HUES48 (cell line): ENCODE data around the gene THBD.
"Not testable (repeated sequence)": the region's sequence is repeated elsewhere in the genome, so short reads cannot be mapped to it uniquely, and the experiment has no call there.

Experiments
- H3K27ac ChIP-seq: one replicate; pipeline ENCODE4 v1.7.0; 2013; ENCODE audit warnings: low read depth, low read length, inconsistent platforms
- H3K27me3 ChIP-seq: 2 replicates; pipeline ENCODE4 v1.6.1; 2013; ENCODE audit warnings: mild to moderate bottlenecking, low read length; ENCODE audit not compliant: control insufficient read depth, insufficient read depth
- H3K36me3 ChIP-seq: 2 replicates; pipeline ENCODE4 v1.6.1; 2013; ENCODE audit warnings: low read length; ENCODE audit not compliant: control insufficient read depth, insufficient read depth
- H3K4me1 ChIP-seq: 2 replicates; pipeline ENCODE4 v1.6.1; 2013; ENCODE audit warnings: mild to moderate bottlenecking, low read length; ENCODE audit not compliant: control insufficient read depth, insufficient read depth
- H3K4me3 ChIP-seq: 2 replicates; pipeline ENCODE4 v1.5.1; 2013; ENCODE audit warnings: mild to moderate bottlenecking, low read depth, low read length
- H3K9ac ChIP-seq: 2 replicates; pipeline ENCODE4 v1.6.1; 2013; ENCODE audit warnings: mild to moderate bottlenecking, low read depth, low read length, moderate library complexity
- H3K9me3 ChIP-seq: 2 replicates; pipeline ENCODE4 v1.6.1; 2013; ENCODE audit warnings: low read length; ENCODE audit not compliant: control insufficient read depth, insufficient read depth

The THBD gene

DNA sequence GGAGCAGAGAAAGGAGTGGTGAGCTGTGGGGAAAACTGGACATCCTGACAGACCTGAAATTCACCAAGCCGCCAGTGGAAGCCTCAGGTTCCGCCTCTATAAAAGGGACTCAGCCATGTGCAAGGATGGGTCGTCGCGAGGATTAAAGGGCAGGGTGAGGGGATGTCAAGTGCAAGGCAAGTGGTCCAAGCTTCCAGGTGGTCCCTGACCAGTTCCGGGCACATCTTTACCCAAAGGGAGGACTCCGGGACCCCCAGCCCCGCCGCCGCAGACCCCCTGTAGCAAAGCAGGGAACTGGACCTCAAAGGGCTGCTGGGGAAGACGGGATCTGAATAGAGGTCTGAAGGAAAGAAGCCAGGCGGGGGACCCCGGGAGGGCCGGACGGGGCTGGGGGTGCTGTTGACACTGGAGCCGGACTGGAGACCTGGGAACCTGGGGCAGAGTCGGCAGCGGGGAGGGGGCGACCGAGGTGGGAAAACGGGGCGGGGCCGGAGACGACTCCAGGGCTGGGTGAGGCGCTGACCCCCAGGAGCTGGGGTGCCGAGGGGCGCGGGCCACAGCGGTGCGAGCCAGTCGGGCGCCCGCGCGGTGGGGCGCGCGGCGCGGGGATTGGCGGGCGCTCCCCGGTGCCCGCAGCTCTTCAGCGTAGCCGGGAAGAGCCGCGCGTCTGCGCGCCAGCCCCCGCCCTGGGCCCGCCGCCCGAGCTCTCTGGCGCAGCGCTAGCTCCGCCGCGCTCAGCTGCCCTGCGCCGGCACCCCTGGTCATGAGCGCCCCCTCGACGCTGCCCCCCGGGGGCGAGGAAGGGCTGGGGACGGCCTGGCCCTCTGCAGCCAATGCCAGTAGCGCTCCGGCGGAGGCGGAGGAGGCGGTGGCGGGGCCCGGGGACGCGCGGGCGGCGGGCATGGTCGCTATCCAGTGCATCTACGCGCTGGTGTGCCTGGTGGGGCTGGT, 14.5 kb downstream of the THBD start, which contains the start of gene SSTR4:
TSS of gene SSTR4 (plus strand) at position 592 of the 951 bp plus-strand sequence. CDS start at position 764, 172 bp downstream.
- no peaks in the 10 kb centered on the region for H3K4me1 ChIP-seq
- H3K9me3 ChIP-seq: no peaks in the 10 kb centered on the region
- no peak within 1 kb of the TSS for H3K27ac ChIP-seq
- peaks cover 72% of the 10 kb centered on the region for H3K27me3 ChIP-seq
- H3K9ac ChIP-seq: no peak within 1 kb of the TSS
- peak within 1 kb of the TSS; percentile 53 for H3K4me3 ChIP-seq
- no peaks in the 10 kb centered on the region for H3K36me3 ChIP-seq

DNA sequence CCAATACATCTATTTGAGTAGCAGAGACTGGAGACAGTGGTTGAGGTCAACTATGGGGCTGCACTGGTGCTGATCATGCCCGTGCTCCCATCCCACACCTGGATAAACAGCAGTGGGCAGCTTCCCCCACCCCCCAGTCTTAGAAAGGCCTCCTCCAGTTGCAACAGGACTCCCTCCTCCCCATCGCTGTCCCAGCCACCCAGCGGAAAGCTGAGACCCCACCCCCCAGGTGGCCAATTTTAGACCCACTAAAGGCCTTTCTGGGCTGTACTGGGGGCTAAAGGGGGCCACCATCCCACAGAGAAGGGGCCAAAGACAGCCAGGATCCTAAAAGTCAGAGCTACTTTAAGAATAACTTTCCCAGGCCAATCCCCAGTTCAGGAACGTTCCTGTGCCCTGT, 15.6 kb downstream of the THBD start:
- no peaks in the 10 kb centered on the region for H3K4me1 ChIP-seq
- no peaks in the 10 kb centered on the region for H3K36me3 ChIP-seq
- peaks cover 63% of the 10 kb centered on the region for H3K27me3 ChIP-seq
- H3K27ac ChIP-seq: no peak overlapping the region
- H3K9me3 ChIP-seq: no peaks in the 10 kb centered on the region
- H3K9ac ChIP-seq: no peak overlapping the region
- no peak overlapping the region for H3K4me3 ChIP-seq

DNA sequence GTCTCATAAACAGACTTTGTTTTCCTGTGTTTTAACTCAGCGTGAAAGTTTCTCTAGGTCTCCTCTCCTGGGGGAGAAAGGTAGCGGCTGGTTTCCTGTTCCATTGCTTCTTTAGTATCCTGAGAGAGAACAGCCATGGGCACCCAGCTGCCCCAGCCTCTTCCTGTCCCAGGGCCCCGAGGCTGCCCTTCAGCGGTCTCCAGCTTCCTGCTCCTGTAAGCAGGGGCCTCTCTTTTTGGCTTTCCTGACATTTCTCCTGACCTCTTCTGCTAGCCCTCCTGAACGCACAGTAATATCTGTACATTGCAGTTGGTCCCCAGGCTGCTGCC, 16.8 kb downstream of the THBD start:
- Histone ChIP-seq H3K9me3 (no peaks in the 10 kb centered on the region), H3K9ac (no peak overlapping the region), H3K27ac (no peak overlapping the region), H3K4me1 (no peaks in the 10 kb centered on the region), H3K36me3 (no peaks in the 10 kb centered on the region), H3K27me3 (peaks cover 55% of the 10 kb centered on the region), H3K4me3 (no peak overlapping the region)

DNA sequence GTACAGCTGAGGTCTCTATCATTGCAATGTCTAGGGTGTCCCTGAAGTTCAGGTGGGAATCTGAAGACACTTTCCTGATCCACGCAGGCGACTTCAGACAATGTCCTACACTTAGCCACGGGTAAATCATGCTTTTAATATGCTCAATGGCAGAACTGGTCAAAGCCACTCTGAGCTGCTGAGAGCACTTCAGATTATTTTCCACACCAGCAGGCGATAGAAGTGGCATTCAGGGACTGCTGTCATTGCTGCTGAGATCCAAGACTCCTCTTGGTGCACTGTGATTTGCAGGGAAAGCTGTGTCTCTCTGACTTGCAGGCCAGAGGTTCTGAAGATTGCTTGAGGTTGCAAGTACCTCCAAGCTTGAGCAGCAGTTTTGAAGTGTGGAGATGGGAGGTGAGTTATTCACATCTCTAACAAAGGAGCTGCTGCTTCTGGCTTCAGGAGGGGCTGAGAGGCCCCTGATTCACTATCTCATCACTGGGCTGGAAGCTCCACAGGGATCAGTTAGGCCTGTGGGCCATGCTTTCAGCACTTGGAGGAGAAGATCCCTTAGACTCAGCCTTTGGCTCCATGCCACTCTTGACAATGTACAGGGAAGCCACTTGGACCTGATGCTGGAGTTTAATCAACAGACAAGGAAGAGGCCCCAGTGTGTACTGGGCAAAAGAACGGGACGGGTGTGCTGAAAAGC, 17.3 kb downstream of the THBD start:
- Histone ChIP-seq H3K4me1 (no peaks in the 10 kb centered on the region), H3K27me3 (peaks cover 50% of the 10 kb centered on the region), H3K36me3 (no peaks in the 10 kb centered on the region), H3K27ac (no peak overlapping the region), H3K4me3 (no peak overlapping the region), H3K9ac (no peak overlapping the region), H3K9me3 (no peaks in the 10 kb centered on the region)

DNA sequence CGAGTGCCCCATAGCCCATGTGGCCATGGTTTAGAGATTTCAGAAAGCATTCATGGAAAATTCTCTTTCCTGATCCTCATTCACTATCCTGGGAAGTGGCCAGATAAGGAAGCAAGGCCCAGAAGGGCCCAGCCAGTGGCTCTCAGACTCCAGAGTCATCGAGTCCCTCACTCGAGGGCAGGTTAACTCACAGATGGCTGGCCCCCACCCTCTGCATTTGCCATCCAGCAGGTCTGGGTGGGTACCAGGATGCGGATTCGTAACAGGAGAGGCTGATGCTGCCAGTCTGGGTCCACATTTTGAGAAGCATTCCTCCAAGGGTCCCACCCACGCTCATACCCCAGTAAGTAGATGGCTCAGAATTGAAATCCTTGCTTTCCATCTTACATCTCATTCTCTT, 18.1 kb downstream of the THBD start:
- H3K36me3 ChIP-seq: no peaks in the 10 kb centered on the region
- H3K4me1 ChIP-seq: no peaks in the 10 kb centered on the region
- H3K9me3 ChIP-seq: no peaks in the 10 kb centered on the region
- no peak overlapping the region for H3K4me3 ChIP-seq
- no peak overlapping the region for H3K9ac ChIP-seq
- no peak overlapping the region for H3K27ac ChIP-seq
- peaks cover 42% of the 10 kb centered on the region for H3K27me3 ChIP-seq

DNA sequence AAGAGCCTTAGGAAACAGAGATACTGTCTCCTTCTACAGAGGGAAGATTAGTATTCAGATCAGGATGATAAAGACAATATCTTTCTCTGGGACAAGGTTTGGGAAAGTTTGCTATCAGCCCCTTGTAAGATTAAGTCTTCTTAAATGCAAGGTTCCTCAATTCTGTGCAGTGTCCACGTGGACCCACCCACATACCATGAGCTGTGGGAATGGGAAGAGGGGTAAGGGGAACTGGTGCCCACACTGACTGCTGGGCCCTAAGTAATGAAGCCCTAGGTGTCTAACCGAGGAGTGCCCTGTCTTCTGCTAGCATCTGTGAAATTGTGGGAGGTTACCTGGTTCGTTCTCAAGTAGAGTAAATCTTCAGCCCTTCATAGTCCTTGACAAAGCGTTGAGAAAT, 20.1 kb downstream of the THBD start:
- Histone ChIP-seq H3K36me3 (no peaks in the 10 kb centered on the region), H3K9ac (no peak overlapping the region), H3K27me3 (peaks cover 22% of the 10 kb centered on the region), H3K9me3 (no peaks in the 10 kb centered on the region), H3K4me3 (no peak overlapping the region), H3K27ac (no peak overlapping the region), H3K4me1 (no peaks in the 10 kb centered on the region)

DNA sequence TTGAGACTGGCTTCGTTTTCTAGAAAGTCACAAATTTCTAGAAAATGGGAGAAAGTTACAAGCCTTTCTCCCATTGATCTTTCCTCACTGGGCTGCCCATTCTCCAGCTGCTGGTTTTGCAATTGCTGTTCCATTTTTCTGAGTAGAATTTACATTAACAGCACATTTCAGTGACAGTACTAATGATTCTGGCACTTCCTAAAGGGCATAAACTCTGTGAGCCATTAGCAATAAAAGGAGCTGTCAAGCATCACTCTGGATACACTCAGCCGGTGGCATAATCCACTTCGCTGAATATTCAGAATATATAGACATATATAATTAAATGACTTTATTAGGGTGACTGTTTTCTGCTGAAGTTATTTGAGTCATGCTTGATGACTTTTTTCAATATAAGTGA, 21.1 kb downstream of the THBD start:
- Histone ChIP-seq H3K4me3 (no peak overlapping the region), H3K27ac (no peak overlapping the region), H3K9me3 (no peaks in the 10 kb centered on the region), H3K27me3 (peaks cover 12% of the 10 kb centered on the region; the same call in 1 of the 2 replicates), H3K36me3 (no peaks in the 10 kb centered on the region), H3K4me1 (no peaks in the 10 kb centered on the region), H3K9ac (no peak overlapping the region)

DNA sequence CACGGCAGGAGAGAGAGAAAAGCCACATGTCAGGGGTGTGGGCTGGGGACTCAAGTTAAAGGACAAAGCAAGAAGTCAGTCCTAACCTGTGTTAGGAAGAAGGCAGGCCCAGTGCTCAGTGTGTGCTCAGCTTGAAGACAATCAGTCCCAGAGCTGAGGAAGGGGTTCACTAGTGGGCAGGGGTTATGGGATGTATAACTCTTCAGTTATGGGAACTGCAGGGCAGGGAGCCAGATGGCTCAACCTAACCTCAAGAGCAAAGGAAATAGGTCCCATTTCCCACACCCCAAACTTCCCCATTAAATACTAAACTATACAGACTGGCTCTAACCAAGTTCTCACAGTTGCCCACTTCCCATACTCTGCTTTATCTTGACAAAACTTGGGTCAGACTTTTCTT, 21.8 kb downstream of the THBD start:
- no peaks in the 10 kb centered on the region for H3K9me3 ChIP-seq
- H3K27ac ChIP-seq: no peak overlapping the region
- no peaks in the 10 kb centered on the region for H3K4me1 ChIP-seq
- H3K4me3 ChIP-seq: no peak overlapping the region
- H3K27me3 ChIP-seq: peaks cover 11% of the 10 kb centered on the region; the same call in 1 of the 2 replicates
- H3K36me3 ChIP-seq: no peaks in the 10 kb centered on the region
- no peak overlapping the region for H3K9ac ChIP-seq

DNA sequence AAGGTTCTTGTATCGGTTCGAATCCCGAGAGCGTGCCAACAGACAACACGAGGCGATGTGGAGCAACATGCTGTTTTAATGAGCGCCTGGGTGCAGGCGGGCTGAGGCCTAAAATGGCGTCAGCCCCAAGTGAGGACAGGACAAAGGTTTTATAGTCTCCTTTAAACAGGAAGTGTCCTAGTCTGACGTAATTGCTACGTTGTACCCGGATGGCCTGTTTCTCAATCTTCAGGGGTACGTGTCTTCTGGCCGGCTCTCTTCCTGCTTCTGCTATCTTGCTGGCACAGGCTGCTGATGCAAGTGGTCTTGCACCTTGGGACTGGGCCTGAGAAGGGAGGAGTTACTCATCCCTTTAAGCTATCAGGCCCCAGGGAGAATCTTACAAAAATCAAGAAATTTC, 24.0 kb downstream of the THBD start:
- not testable (repeated sequence) for H3K27me3 ChIP-seq, H3K27ac ChIP-seq, H3K9ac ChIP-seq, H3K4me3 ChIP-seq, H3K4me1 ChIP-seq, H3K9me3 ChIP-seq, H3K36me3 ChIP-seq

DNA sequence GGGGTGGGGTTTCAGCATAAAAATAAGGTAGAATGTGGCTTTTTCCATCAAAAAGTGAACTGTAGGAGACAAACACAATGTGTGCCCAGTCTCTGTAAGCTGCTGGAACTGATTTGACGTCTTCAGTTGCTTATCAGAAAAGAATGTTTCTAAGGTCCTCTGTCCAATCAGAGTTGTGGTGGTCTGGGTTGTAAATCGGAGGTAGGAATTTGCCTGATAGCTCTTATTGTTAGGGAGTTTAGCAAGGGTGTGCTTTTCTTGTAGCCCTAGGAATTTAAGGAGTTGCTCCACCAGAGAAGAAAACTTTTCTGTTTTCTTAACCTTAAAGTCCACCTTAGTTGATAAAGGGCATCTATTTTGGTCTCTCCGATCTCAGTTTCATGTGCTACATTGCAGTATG, 24.8 kb downstream of the THBD start:
- 0 out of 2 replicates have a peak, but pooled peaks cover 4% of the 10 kb centered on the region for H3K27me3 ChIP-seq

DNA sequence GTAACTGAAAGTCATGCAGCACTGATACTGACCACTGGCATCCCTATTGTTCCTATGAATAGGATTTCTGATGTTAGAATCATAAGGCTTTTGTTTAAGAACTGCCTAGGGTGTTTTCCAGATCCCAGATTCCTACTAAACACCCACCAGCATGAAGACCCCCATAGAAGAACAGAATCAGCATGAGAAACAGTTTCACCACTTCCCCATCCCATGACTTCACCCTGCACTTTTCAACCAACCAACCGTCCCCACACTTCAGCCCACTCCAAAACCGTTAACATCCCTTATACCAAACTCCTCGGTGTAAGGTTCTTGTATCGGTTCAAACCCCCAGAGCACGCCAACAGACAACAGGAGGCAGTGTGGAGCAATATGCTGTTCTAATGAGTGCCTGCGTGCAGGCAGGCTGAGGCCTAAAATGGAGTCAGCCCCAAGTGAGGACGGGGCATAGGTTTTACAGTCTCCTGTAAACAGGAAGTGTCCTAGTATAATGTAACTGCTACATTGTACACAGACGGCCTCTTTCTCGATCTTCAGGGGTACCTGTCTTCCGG, 25.8 kb downstream of the THBD start:
- Histone ChIP-seq H3K4me3 (no peak overlapping the region), H3K27ac (no peak overlapping the region), H3K4me1 (no peaks in the 10 kb centered on the region), H3K9ac (no peak overlapping the region), H3K36me3 (no peaks in the 10 kb centered on the region), H3K9me3 (no peaks in the 10 kb centered on the region), H3K27me3 (0 out of 2 replicates have a peak, but pooled peaks cover 4% of the 10 kb centered on the region)

More for the DNA sequence above, 24.8 kb downstream of the THBD start:
- H3K4me3 ChIP-seq: no peak overlapping the region
- no peaks in the 10 kb centered on the region for H3K9me3 ChIP-seq
- H3K36me3 ChIP-seq: no peaks in the 10 kb centered on the region
- no peaks in the 10 kb centered on the region for H3K4me1 ChIP-seq
- no peak overlapping the region for H3K9ac ChIP-seq
- no peak overlapping the region for H3K27ac ChIP-seq
